Thyroid gland (tissue), 4 donors: ENCODE data around the gene SLC25A21.

ENCODE experiments used
- POLR2A ChIP-seq, 2 donors: fragments of 450-650 bp; IDR thresholded peaks; one replicate each; pipeline ENCODE4 v1.6.1; 2017; ENCODE audit warnings: antibody characterized with exemption in 2 of 2, mild to moderate bottlenecking in 2 of 2, moderate library complexity in 1 of 2
- TF ChIP-seq, protein P1 (sequence below), 6 experiments: fragments of 200-600 bp in 3 of 6; fragments of 450-650 bp in 3 of 6; sonication (generic) in 3 of 6; IDR thresholded peaks; one replicate each; pipeline ENCODE4 v1.5.1; 2016 to 2019; ENCODE audit warnings: antibody characterized with exemption in 6 of 6, mild to moderate bottlenecking in 2 of 6, inconsistent platforms in 1 of 6, moderate library complexity in 1 of 6

GRCh38 chr14:37094502-37094901 is 77.9 kb downstream of the SLC25A21 start:
- TF ChIP-seq, protein P1, sequence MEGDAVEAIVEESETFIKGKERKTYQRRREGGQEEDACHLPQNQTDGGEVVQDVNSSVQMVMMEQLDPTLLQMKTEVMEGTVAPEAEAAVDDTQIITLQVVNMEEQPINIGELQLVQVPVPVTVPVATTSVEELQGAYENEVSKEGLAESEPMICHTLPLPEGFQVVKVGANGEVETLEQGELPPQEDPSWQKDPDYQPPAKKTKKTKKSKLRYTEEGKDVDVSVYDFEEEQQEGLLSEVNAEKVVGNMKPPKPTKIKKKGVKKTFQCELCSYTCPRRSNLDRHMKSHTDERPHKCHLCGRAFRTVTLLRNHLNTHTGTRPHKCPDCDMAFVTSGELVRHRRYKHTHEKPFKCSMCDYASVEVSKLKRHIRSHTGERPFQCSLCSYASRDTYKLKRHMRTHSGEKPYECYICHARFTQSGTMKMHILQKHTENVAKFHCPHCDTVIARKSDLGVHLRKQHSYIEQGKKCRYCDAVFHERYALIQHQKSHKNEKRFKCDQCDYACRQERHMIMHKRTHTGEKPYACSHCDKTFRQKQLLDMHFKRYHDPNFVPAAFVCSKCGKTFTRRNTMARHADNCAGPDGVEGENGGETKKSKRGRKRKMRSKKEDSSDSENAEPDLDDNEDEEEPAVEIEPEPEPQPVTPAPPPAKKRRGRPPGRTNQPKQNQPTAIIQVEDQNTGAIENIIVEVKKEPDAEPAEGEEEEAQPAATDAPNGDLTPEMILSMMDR (IDR thresholded peaks at IDR 0.05): no peak
- TF ChIP-seq POLR2A (IDR thresholded peaks at IDR 0.05): no peak
